Osteoblast (primary cell): Measurements from ENCODE around the gene PMFBP1. TPM values are rescaled to one million over a fixed set of nuclear protein-coding genes. Genes with fewer than 3 reads are reported as not detected.

Source experiments
- DNase-seq: peaks from one replicate; pipeline ENCODE4 v3.0.0; 2011; ENCODE audit warnings: low spot score, mixed read lengths; ENCODE audit not compliant: insufficient read length; ENCODE audit errors: missing footprints
- H2AFZ ChIP-seq: 2 replicates; pipeline ENCODE4 v1.6.0; 2011; ENCODE audit warnings: mild to moderate bottlenecking, low read length
- H3K27ac ChIP-seq: 2 replicates; pipeline ENCODE4 v1.5.1; 2011; ENCODE audit warnings: mild to moderate bottlenecking, low read depth, low read length, moderate library complexity
- H3K27me3 ChIP-seq: 2 replicates; pipeline ENCODE4 v1.6.0; 2012; ENCODE audit warnings: mild to moderate bottlenecking, control low read depth, inconsistent platforms, low read length, moderate library complexity; ENCODE audit not compliant: insufficient read depth
- H3K36me3 ChIP-seq: 2 replicates; pipeline ENCODE4 v1.5.1; 2011; ENCODE audit warnings: mild to moderate bottlenecking, low read length, control low read depth, moderate library complexity; ENCODE audit not compliant: insufficient read depth
- H3K4me1 ChIP-seq: 2 replicates; pipeline ENCODE4 v1.5.1; 2011; ENCODE audit warnings: mild to moderate bottlenecking, low read length, control low read depth, moderate library complexity; ENCODE audit not compliant: insufficient read depth
- H3K4me2 ChIP-seq: 2 replicates; pipeline ENCODE4 v1.6.0; 2011; ENCODE audit warnings: mild to moderate bottlenecking, low read length; ENCODE audit not compliant: insufficient read depth
- H3K4me3 ChIP-seq: fragments of 200-600 bp; sonication (generic); 3 replicates; pipeline ENCODE4 v1.5.1; 2012; ENCODE audit warnings: mild to moderate bottlenecking, low read length, inconsistent platforms; ENCODE audit not compliant: insufficient read depth
- H3K79me2 ChIP-seq: 2 replicates; pipeline ENCODE4 v1.6.0; 2012; ENCODE audit warnings: mild to moderate bottlenecking, low read length, control low read depth, inconsistent platforms; ENCODE audit not compliant: insufficient read depth
- H3K9me3 ChIP-seq: 2 replicates; pipeline ENCODE4 v1.5.1; 2011; ENCODE audit warnings: low read depth, low read length, control low read depth
- H4K20me1 ChIP-seq: 2 replicates; pipeline ENCODE4 v1.6.0; 2012; ENCODE audit warnings: mild to moderate bottlenecking, low read length, control low read depth; ENCODE audit not compliant: insufficient read depth
- CTCF ChIP-seq: IDR thresholded peaks from 2 replicates; pipeline ENCODE4 v1.5.1; 2011; ENCODE audit warnings: mild to moderate bottlenecking, low read depth, low read length, moderate library complexity; ENCODE audit errors: extremely low read depth
- total RNA-seq: library from RNA; depleted of rRNA; stranded (reverse); fragments of >200 nt; gene quantifications from 2 replicates; pipeline ENCODE4 v1.2.3, GENCODE V29; 2012

Gene PMFBP1
- total RNA-seq, 1 donor: under 0.01 TPM

- Histone ChIP-seq H3K27me3 (no peaks in the 10 kb centered on the region), H3K9me3 (no peaks in the 10 kb centered on the region), H3K4me3 (no peak overlapping the region), H3K27ac (no peak overlapping the region), H3K79me2 (peaks cover 42% of the 10 kb centered on the region), H3K4me2 (no peak overlapping the region), H4K20me1 (peaks cover 22% of the 10 kb centered on the region), H2AFZ (no peak overlapping the region), H3K4me1 (peaks cover 12% of the 10 kb centered on the region), H3K36me3 (peaks cover 71% of the 10 kb centered on the region)
- TF ChIP-seq CTCF: no peak
- DNase-seq: no peak
These were observed 73.0 kb downstream of the PMFBP1 start for GRCh38 chr16:72098936-72099335.

- H3K4me2 ChIP-seq: peak overlapping the region; percentile 85
- H3K36me3 ChIP-seq: peaks cover 38% of the 10 kb centered on the region
- H3K27me3 ChIP-seq: no peaks in the 10 kb centered on the region
- peaks cover 22% of the 10 kb centered on the region for H4K20me1 ChIP-seq
- H3K27ac ChIP-seq: peak overlapping the region; percentile 72
- H3K4me1 ChIP-seq: peaks cover 16% of the 10 kb centered on the region
- peak overlapping the region; percentile 88 for H3K4me3 ChIP-seq
- peak; percentile 88 for DNase-seq
- no peaks in the 10 kb centered on the region for H3K9me3 ChIP-seq
- peaks cover 82% of the 10 kb centered on the region for H3K79me2 ChIP-seq
- peak overlapping the region; percentile 93 for H2AFZ ChIP-seq
- no peak for TF ChIP-seq CTCF
These were observed 77.7 kb downstream of the PMFBP1 start for GRCh38 chr16:72094266-72094610.

DNA sequence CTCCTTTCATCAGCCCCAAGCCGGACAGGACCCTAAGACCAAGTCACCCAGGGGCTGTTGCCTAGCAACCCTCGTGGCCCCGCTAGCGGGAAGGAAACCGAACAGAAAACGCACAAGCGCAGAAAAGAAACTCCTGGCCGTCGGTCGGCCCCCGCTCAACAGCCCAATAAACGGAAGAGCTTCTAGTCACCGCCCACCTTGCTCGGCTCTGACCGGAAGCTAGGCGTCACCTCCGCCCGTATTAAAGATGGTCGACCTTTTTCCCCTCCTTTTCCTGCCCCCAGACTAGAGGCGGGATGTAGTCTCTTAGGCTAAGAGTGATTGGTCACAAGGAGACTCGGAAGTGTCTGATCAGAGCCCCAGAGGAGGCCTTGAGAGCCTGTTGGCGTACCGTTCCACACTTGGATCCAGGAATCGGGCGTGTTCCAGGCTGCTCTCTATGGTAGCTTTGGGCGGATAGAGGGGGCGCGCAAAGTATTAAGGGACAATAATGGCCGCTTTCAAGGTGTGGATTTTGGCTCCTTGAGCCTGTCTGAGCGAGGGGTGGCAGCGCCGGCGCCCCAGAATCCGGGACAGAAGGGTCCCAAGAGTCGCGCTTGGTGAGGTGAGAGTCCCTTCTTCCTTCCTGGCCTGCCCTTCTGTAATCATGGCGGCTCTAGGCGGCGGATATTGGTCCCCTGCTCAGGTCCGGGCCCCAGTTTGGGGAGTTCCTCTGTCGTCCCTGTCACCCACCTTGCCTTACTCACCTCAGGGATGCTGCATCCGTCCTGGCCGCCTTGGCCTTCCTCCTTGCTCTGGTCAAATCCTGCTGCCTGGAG is 78.3 kb downstream of the PMFBP1 start, which contains the start of the genes DHX38 and TXNL4B:
DHX38 (plus strand) TSS at position 400 of the 818 bp plus-strand sequence. CDS start 2,311 bp downstream, outside the sequence.
TXNL4B (minus strand) TSS at position 173 of the 818 bp plus-strand sequence. CDS start 2,871 bp downstream, outside the sequence.
- H3K79me2 ChIP-seq: peaks cover 80% of the 10 kb centered on the region
- peak within 1 kb of the TSS; percentile 72 for H3K27ac ChIP-seq
- peak within 1 kb of the TSS; percentile 93 for H2AFZ ChIP-seq
- no peak for TF ChIP-seq CTCF
- H3K4me3 ChIP-seq: peak within 1 kb of the TSS; percentile 88
- H4K20me1 ChIP-seq: peaks cover 17% of the 10 kb centered on the region
- no peaks in the 10 kb centered on the region for H3K9me3 ChIP-seq
- peak within 1 kb of the TSS; percentile 85 for H3K4me2 ChIP-seq
- H3K27me3 ChIP-seq: no peaks in the 10 kb centered on the region
- peaks cover 39% of the 10 kb centered on the region for H3K36me3 ChIP-seq
- H3K4me1 ChIP-seq: peaks cover 16% of the 10 kb centered on the region
- DNase-seq: peak; percentile 98

DNA sequence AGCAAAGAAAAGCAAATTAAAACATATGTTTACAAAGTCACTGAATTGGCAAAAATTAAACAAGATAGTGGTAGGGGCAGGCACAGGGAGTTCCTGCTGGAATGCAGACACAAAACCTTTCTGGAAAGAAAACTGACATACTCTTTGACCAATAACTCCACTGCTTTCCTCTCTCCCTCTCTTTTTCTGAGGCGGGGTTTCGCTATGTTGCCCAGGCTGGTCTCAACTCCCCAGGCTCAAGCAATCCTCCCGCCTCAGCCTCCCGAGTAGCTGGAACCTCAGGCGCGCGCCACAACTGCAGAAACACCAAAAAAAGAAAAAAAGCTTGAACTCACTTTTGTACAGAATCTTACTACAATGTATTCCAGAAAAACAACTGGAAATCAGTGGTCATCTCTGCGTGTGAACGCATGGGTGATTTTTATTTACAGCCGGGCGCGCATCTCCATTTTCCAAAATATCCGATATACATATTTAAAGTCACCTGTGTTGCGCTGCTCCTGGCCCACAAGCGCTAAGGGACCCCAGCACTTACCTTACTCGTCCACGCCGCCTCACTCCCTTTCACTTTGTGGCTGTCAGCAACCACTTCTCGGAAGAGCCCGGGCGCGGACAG is 79.0 kb downstream of the PMFBP1 start:
- Histone ChIP-seq H3K27ac (peak overlapping the region; percentile 72), H3K4me2 (peak overlapping the region; percentile 67), H3K9me3 (no peaks in the 10 kb centered on the region), H4K20me1 (peaks cover 14% of the 10 kb centered on the region), H3K4me1 (peaks cover 16% of the 10 kb centered on the region), H3K36me3 (peaks cover 42% of the 10 kb centered on the region), H3K4me3 (peak overlapping the region; percentile 88), H3K27me3 (no peaks in the 10 kb centered on the region), H3K79me2 (peaks cover 77% of the 10 kb centered on the region), H2AFZ (peak overlapping the region; percentile 92)
- no peak for TF ChIP-seq CTCF
- DNase-seq: peak; percentile 92
